ENCODE data around the gene TECPR2. TPM values are rescaled to one million over a fixed set of nuclear protein-coding genes. Genes with fewer than 3 reads are reported as not detected.

Gene TECPR2
- total and polyA plus RNA-seq, 2 of the 13 experiments (the other 11 are each of a cell fraction or from before 2014, with no cell fraction given) = 3.5 to 5.7 TPM

DNA sequence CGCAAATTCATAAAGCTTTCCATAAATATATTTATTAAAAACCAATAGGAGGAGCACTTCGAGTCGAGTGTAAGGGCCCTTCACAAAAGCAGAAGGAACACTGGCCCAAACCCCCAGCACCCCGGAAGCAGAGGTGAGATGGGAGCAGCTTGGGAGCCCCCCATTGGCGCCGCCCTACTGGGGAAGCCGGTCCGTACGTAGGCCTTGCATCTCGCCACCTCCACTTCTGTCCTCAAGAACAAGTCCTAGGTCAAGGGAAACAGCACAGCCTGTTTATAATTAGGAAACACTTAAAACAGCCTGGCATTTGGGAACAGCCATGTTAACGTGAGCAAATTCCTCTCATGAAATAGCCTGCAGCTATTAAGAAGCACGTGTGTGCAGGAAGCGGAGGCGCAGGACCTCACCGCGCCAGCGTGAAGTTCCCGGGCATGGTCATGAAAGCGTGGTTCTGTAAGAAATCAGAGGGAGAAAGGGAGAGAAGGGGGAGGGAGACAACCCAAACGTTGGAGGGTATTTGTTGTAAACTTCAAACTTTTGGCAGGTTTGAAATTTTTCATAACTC is 139.1 kb downstream of the TECPR2 start:
- Histone ChIP-seq H3K27ac (ENCODE audit: extremely low read length, insufficient read depth, low read length) (no peak overlapping the region), H4K20me1 (ENCODE audit: insufficient read depth, low read length) (no peaks in the 10 kb centered on the region), H3K36me3 (replicated peaks in 1 of 2; ENCODE audit: control insufficient read depth in 1 of 2, insufficient read depth in 2 of 2, low read length in 2 of 2) (peaks cover 10 to 18% of the 10 kb centered on the region in 2 experiments; a peak in 4 of 5 replicates), H3K4me1 (ENCODE audit: insufficient read depth, low read length) (peaks cover 13% of the 10 kb centered on the region), H3K9ac (ENCODE audit: insufficient read depth, low read depth, low read length) (no peak overlapping the region), H2AFZ (ENCODE audit: low read length) (no peak overlapping the region), H3K79me2 (ENCODE audit: insufficient read depth, low read length) (no peaks in the 10 kb centered on the region), H3K4me2 (ENCODE audit: low read depth, low read length) (no peak overlapping the region), H3K9me3 (ENCODE audit: low read length) (no peaks in the 10 kb centered on the region), H3K4me3 (replicated peaks in 1 of 3; ENCODE audit: insufficient read depth in 1 of 3, low read depth in 2 of 3, low read length in 3 of 3) (no peak overlapping the region), H3K27me3 (ENCODE audit: control insufficient read depth in 1 of 2, insufficient read depth in 2 of 2, low read length in 2 of 2) (no peaks in the 10 kb centered on the region; a peak in 1 of 5 replicates)
- POLR2A ChIA-PET = interaction anchor here (1.6 kb wide), 1 partner anchor 8 kb away, joined by 3 read pairs; the partner anchor contains the start of gene ANKRD9
- in situ Hi-C loops (cut with HindIII; ENCODE audit: extremely low pct_ligation_motif_present, low pct_unique_long_range_greater_than_20kb) (no loop called here), intact Hi-C loops (cut with micrococcal nuclease; ENCODE audit: unreplicated experiment) (no loop called here)
- ATAC-seq (no peak), DNase-seq (ENCODE audit: low spot score) (no peak), FAIRE-seq (no peak)
- no TSS peak for BruUV-seq (replicated peaks)
- no peak for TF ChIP-seq KDM3A (CRISPR knock-in tag; IDR thresholded peaks at IDR 0.05; ENCODE audit: low read depth)
- TF ChIP-seq ZNF788 (CRISPR knock-in tag; IDR thresholded peaks at IDR 0.05; ENCODE audit: borderline replicate concordance) = no peak
- TF ChIP-seq, protein P1, sequence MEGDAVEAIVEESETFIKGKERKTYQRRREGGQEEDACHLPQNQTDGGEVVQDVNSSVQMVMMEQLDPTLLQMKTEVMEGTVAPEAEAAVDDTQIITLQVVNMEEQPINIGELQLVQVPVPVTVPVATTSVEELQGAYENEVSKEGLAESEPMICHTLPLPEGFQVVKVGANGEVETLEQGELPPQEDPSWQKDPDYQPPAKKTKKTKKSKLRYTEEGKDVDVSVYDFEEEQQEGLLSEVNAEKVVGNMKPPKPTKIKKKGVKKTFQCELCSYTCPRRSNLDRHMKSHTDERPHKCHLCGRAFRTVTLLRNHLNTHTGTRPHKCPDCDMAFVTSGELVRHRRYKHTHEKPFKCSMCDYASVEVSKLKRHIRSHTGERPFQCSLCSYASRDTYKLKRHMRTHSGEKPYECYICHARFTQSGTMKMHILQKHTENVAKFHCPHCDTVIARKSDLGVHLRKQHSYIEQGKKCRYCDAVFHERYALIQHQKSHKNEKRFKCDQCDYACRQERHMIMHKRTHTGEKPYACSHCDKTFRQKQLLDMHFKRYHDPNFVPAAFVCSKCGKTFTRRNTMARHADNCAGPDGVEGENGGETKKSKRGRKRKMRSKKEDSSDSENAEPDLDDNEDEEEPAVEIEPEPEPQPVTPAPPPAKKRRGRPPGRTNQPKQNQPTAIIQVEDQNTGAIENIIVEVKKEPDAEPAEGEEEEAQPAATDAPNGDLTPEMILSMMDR (CRISPR knock-in tag; IDR thresholded peaks at IDR 0.05) = peak; percentile 26
- TF ChIP-seq THAP11 (CRISPR knock-in tag; IDR thresholded peaks at IDR 0.05) = no peak
- 90% methylated on average over 20 of the region's 20 CpGs for WGBS (ENCODE audit: low lambda C conversion rate)
- CTCF ChIA-PET (ENCODE audit: low intra/inter-chr PET ratio, low total read pairs) = no interaction called here

DNA sequence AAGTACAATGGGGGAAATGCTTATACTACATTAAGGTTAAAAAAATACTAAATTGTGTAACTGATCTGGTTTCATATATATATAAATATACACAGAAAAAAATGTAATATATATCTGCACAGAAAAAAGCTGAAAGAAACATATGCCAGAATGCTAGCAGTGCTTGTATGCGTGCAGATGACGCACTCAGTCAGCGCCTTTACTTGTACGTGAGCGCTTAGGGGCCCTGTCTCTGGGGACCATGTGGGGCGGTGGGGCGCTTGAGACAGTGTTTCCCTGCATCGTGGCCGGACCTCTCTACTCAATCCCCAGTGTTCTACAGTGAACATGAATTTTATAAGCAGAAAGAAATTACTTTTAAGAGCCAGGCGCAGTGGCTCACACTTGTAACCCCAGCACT is 139.8 kb downstream of the TECPR2 start:
- intact Hi-C loops (cut with micrococcal nuclease; ENCODE audit: unreplicated experiment) (no loop called here), in situ Hi-C loops (cut with HindIII; ENCODE audit: extremely low pct_ligation_motif_present, low pct_unique_long_range_greater_than_20kb) (no loop called here)
- DNase-seq (ENCODE audit: low spot score) (no peak), ATAC-seq (no peak), FAIRE-seq (no peak)
- H3K4me1 ChIP-seq (ENCODE audit: insufficient read depth, low read length) = peaks cover 11% of the 10 kb centered on the region
- whole genome bisulfite sequencing (ENCODE audit: low lambda C conversion rate) = 97% methylated on average over 10 of the region's 10 CpGs
- no peak for TF ChIP-seq ZFYVE20 (CRISPR knock-in tag; IDR thresholded peaks at IDR 0.05; ENCODE audit: borderline replicate concordance, low read depth)
- no peak for TF ChIP-seq SMC3 (IDR thresholded peaks at IDR 0.05; ENCODE audit: low read length)
- TF ChIP-seq MEIS1 (CRISPR knock-in tag; IDR thresholded peaks at IDR 0.05; ENCODE audit: borderline replicate concordance) = no peak
- no peak for TF ChIP-seq MYC (CRISPR knock-in tag; IDR thresholded peaks at IDR 0.05; ENCODE audit: borderline replicate concordance)
- TF ChIP-seq, protein P2, sequence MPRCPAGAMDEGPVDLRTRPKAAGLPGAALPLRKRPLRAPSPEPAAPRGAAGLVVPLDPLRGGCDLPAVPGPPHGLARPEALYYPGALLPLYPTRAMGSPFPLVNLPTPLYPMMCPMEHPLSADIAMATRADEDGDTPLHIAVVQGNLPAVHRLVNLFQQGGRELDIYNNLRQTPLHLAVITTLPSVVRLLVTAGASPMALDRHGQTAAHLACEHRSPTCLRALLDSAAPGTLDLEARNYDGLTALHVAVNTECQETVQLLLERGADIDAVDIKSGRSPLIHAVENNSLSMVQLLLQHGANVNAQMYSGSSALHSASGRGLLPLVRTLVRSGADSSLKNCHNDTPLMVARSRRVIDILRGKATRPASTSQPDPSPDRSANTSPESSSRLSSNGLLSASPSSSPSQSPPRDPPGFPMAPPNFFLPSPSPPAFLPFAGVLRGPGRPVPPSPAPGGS (CRISPR knock-in tag; IDR thresholded peaks at IDR 0.05) = no peak
- no peak for TF ChIP-seq GLI4 (CRISPR knock-in tag; IDR thresholded peaks at IDR 0.05; ENCODE audit: borderline replicate concordance)
- TF ChIP-seq ZNF75D (CRISPR knock-in tag; IDR thresholded peaks at IDR 0.05; ENCODE audit: borderline replicate concordance) = no peak
- TF ChIP-seq, protein P3, sequence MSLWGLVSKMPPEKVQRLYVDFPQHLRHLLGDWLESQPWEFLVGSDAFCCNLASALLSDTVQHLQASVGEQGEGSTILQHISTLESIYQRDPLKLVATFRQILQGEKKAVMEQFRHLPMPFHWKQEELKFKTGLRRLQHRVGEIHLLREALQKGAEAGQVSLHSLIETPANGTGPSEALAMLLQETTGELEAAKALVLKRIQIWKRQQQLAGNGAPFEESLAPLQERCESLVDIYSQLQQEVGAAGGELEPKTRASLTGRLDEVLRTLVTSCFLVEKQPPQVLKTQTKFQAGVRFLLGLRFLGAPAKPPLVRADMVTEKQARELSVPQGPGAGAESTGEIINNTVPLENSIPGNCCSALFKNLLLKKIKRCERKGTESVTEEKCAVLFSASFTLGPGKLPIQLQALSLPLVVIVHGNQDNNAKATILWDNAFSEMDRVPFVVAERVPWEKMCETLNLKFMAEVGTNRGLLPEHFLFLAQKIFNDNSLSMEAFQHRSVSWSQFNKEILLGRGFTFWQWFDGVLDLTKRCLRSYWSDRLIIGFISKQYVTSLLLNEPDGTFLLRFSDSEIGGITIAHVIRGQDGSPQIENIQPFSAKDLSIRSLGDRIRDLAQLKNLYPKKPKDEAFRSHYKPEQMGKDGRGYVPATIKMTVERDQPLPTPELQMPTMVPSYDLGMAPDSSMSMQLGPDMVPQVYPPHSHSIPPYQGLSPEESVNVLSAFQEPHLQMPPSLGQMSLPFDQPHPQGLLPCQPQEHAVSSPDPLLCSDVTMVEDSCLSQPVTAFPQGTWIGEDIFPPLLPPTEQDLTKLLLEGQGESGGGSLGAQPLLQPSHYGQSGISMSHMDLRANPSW (CRISPR knock-in tag; IDR thresholded peaks at IDR 0.05; ENCODE audit: borderline replicate concordance) = no peak
- H4K20me1 ChIP-seq (ENCODE audit: insufficient read depth, low read length) = no peaks in the 10 kb centered on the region
- BruUV-seq (replicated peaks) = no TSS peak
- no peak overlapping the region for H3K27ac ChIP-seq (ENCODE audit: extremely low read length, insufficient read depth, low read length)
- no peaks in the 10 kb centered on the region for H3K9me3 ChIP-seq (ENCODE audit: low read length)
- H3K79me2 ChIP-seq (ENCODE audit: insufficient read depth, low read length) = no peaks in the 10 kb centered on the region
- CTCF ChIA-PET (ENCODE audit: low intra/inter-chr PET ratio, low total read pairs) = no interaction called here
- POLR2A ChIA-PET = interaction anchor here (0.7 kb wide), 1 partner anchor 21 kb away, joined by 3 read pairs; no protein-coding TSS in a partner anchor
- no peak overlapping the region for H3K4me2 ChIP-seq (ENCODE audit: low read depth, low read length)
- H3K4me3 ChIP-seq (replicated peaks in 1 of 3; ENCODE audit: insufficient read depth in 1 of 3, low read depth in 2 of 3, low read length in 3 of 3) = no peak overlapping the region
- H3K27me3 ChIP-seq (ENCODE audit: control insufficient read depth in 1 of 2, insufficient read depth in 2 of 2, low read length in 2 of 2) = no peaks in the 10 kb centered on the region; a peak in 1 of 5 replicates
- no peak overlapping the region for H2AFZ ChIP-seq (ENCODE audit: low read length)
- peaks cover 10 to 18% of the 10 kb centered on the region in 2 experiments; a peak in 4 of 5 replicates for H3K36me3 ChIP-seq (replicated peaks in 1 of 2; ENCODE audit: control insufficient read depth in 1 of 2, insufficient read depth in 2 of 2, low read length in 2 of 2)
- no peak overlapping the region for H3K9ac ChIP-seq (ENCODE audit: insufficient read depth, low read depth, low read length)
